MCF 10A (cell line): ENCODE data around the gene SLC6A18. TPM values are rescaled to one million over a fixed set of nuclear protein-coding genes. Genes with fewer than 3 reads are reported as not detected.

Experiments used
- BruUV-seq: library from RNA; stranded (reverse); fragments of 400-500 nt; replicated peaks from 2 replicates; lab custom pipeline; 2021; lab: Mats Ljungman, UMichigan
- CTCF ChIA-PET: fragments of 300-600 bp; sonication (Branson Sonifier 250); formaldehyde crosslinking; extraction: SDS; loops from one replicate; lab custom pipeline; 2021; ENCODE audit warnings: antibody characterized with exemption, inconsistent platforms; lab: Yijun Ruan, JAX
- POLR2A ChIA-PET: fragments of 300-600, 350-650 bp; sonication (Branson Sonifier 250); formaldehyde crosslinking; extraction: SDS; loops from one replicate; lab custom pipeline; 2020; ENCODE audit warnings: antibody characterized with exemption, inconsistent platforms; lab: Yijun Ruan, JAX
- DNase-seq: peaks from one replicate; pipeline ENCODE4 v3.0.0-alpha.2; 2018; ENCODE audit not compliant: unreplicated experiment
- H3K27ac Mint-ChIP-seq: one replicate; pipeline ENCODE4 v1.8.0; 2022; ENCODE audit warnings: mild to moderate bottlenecking, low read depth, mixed read lengths; ENCODE audit not compliant: unreplicated experiment
- H3K27me3 Mint-ChIP-seq: one replicate; pipeline ENCODE4 v1.8.0; 2022; ENCODE audit warnings: mixed read lengths; ENCODE audit not compliant: insufficient read depth, unreplicated experiment
- H3K36me3 Mint-ChIP-seq: one replicate; pipeline ENCODE4 v1.8.0; 2022; ENCODE audit warnings: mild to moderate bottlenecking, moderate library complexity, mixed read lengths; ENCODE audit not compliant: insufficient read depth, unreplicated experiment
- H3K4me1 Mint-ChIP-seq: one replicate; pipeline ENCODE4 v1.8.0; 2022; ENCODE audit warnings: mixed read lengths; ENCODE audit not compliant: insufficient read depth, unreplicated experiment
- H3K4me3 Mint-ChIP-seq: one replicate; pipeline ENCODE4 v1.8.0; 2022; ENCODE audit warnings: mild to moderate bottlenecking, moderate library complexity, mixed read lengths; ENCODE audit not compliant: unreplicated experiment
- H3K9me3 Mint-ChIP-seq: one replicate; pipeline ENCODE4 v1.8.0; 2022; ENCODE audit warnings: mixed read lengths; ENCODE audit not compliant: unreplicated experiment
- intact Hi-C: fragments of 100-400 bp; cut with micrococcal nuclease; formaldehyde crosslinking; loops from 2 replicates; pipeline ENCODE4 v1.14.1; 2022
- total RNA-seq: library from RNA; stranded (reverse); gene quantifications from 2 replicates; pipeline ENCODE4 v1.2.3, GENCODE V29; 2022
- TF ChIP-seq, protein P1 (sequence below): fragments of 200-600 bp; IDR thresholded peaks from one replicate; pipeline ENCODE4 v1.8.0; 2022; ENCODE audit warnings: antibody characterized with exemption, mild to moderate bottlenecking; ENCODE audit not compliant: unreplicated experiment

The SLC6A18 gene
- total RNA-seq, 1 experiment from 2014 or later = not detected

DNA sequence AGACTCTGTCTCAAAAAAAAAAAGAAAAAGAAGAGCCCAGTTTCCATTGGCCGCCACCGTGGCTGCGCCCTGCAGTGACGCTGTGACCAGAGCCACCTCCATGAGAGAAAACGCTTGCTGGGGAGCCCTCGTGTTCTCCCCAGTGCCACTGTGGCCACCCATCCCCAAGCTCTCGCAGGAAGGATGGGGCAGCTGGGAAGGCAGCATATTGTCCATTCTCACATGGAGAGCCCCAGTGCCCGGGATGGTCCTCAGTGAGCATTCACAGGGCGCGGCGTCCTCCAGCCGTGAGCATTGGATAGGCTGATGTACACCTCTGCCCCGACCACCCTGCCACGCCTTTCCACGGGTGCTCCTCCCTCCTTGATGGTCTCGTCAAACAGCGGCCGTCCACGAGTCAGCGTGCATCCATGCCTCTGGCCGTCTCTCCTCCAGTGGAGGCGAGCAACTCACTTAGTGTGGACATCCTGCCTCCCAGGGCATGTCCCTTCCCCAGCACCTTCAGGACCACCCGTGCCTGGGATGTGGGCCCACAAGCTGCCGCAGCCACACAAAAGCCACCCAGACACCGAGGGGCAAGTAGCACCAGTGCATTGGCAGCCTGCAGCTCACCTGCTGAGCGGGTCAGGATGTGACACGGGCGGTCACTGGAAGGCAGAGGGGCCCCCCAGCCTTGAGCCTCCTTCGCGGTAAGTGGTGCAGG, 47.2 kb upstream of the SLC6A18 start:
- Mint-ChIP-seq H3K36me3 (no peaks in the 10 kb centered on the region), H3K27ac (no peak overlapping the region), H3K4me3 (no peak overlapping the region), H3K4me1 (no peaks in the 10 kb centered on the region), H3K9me3 (no peaks in the 10 kb centered on the region), H3K27me3 (no peaks in the 10 kb centered on the region)
- ChIA-PET POLR2A (no interaction called here), CTCF (interaction anchor here (1.0 kb wide), 1 partner anchor 11 kb away, joined by 4 read pairs; no protein-coding TSS in a partner anchor)
- intact Hi-C loops = no loop called here
- TF ChIP-seq, protein P1, sequence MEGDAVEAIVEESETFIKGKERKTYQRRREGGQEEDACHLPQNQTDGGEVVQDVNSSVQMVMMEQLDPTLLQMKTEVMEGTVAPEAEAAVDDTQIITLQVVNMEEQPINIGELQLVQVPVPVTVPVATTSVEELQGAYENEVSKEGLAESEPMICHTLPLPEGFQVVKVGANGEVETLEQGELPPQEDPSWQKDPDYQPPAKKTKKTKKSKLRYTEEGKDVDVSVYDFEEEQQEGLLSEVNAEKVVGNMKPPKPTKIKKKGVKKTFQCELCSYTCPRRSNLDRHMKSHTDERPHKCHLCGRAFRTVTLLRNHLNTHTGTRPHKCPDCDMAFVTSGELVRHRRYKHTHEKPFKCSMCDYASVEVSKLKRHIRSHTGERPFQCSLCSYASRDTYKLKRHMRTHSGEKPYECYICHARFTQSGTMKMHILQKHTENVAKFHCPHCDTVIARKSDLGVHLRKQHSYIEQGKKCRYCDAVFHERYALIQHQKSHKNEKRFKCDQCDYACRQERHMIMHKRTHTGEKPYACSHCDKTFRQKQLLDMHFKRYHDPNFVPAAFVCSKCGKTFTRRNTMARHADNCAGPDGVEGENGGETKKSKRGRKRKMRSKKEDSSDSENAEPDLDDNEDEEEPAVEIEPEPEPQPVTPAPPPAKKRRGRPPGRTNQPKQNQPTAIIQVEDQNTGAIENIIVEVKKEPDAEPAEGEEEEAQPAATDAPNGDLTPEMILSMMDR = no peak
- BruUV-seq = no TSS peak
- no peak for DNase-seq

DNA sequence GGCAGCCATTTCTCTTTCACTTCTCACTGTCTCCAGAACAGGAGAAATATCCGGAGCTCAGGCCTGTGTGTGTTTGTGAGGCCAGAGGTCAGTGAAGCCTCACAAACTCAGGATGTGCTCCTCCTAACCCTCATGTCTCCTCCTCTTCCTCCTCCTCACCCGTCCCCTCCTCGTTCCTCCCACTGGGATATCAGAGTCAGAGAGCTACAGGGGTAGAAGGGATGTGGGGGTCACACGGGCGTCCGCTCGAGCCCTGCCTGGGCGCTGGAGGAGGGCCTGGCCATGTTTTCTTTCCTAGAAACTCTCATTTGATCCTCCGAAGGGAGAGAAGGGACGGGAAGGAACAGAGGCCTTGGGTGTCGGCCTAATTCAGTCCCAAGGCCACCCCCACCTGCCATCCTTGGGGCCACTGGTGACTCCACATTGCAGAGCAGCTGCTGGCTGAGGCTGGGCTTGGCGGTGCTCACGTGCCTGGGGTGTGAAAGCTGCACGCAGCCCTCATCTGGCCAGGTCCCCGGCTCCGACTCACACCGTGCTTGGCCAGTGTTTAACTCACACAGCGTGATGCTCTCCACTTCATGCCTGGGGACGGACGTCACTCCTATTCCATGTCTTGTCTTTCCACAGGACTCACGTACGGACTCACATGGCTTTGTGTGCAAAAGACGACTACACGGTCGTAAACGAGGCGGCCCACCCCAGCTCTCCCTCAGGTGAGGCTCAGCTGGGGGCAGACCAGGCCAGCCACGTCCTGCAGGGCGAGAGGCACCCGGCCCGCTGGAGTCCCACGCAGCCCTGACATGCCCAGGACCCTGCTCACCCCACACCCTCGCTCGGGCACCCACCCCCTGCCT, 46.4 kb upstream of the SLC6A18 start:
- no peaks in the 10 kb centered on the region for H3K36me3 Mint-ChIP-seq
- BruUV-seq = no TSS peak
- no peak for DNase-seq
- H3K4me1 Mint-ChIP-seq = no peaks in the 10 kb centered on the region
- H3K9me3 Mint-ChIP-seq = no peaks in the 10 kb centered on the region
- intact Hi-C loops = no loop called here
- POLR2A ChIA-PET = no interaction called here
- H3K27ac Mint-ChIP-seq = no peak overlapping the region
- H3K4me3 Mint-ChIP-seq = no peak overlapping the region
- CTCF ChIA-PET = no interaction called here
- no peaks in the 10 kb centered on the region for H3K27me3 Mint-ChIP-seq
- TF ChIP-seq, protein P1 = no peak

GRCh38 chr5:1179383-1179715, 45.8 kb upstream of the SLC6A18 start:
- BruUV-seq = no TSS peak
- no peak overlapping the region for H3K27ac Mint-ChIP-seq

GRCh38 chr5:1180096-1180495, 45.1 kb upstream of the SLC6A18 start:
- no TSS peak for BruUV-seq
- Mint-ChIP-seq H3K9me3 (no peaks in the 10 kb centered on the region), H3K36me3 (no peaks in the 10 kb centered on the region), H3K27me3 (no peaks in the 10 kb centered on the region), H3K4me1 (no peaks in the 10 kb centered on the region), H3K4me3 (no peak overlapping the region), H3K27ac (no peak overlapping the region)
- intact Hi-C loops = no loop called here
- TF ChIP-seq, protein P1 = no peak
- ChIA-PET POLR2A (no interaction called here), CTCF (no interaction called here)
- DNase-seq = no peak

More at GRCh38 chr5:1179383-1179715, 45.8 kb upstream of the SLC6A18 start:
- CTCF ChIA-PET = no interaction called here
- TF ChIP-seq, protein P1 = no peak
- H3K9me3 Mint-ChIP-seq = no peaks in the 10 kb centered on the region
- H3K27me3 Mint-ChIP-seq = no peaks in the 10 kb centered on the region
- intact Hi-C loops = no loop called here
- no peak for DNase-seq
- no peaks in the 10 kb centered on the region for H3K4me1 Mint-ChIP-seq
- H3K36me3 Mint-ChIP-seq = no peaks in the 10 kb centered on the region
- POLR2A ChIA-PET = no interaction called here
- no peak overlapping the region for H3K4me3 Mint-ChIP-seq
